CD4-positive, alpha-beta T cell (primary cell): ENCODE results near the gene PKD1L1. TPM values are rescaled to one million over a fixed set of nuclear protein-coding genes. Genes with fewer than 3 reads are reported as not detected.

ENCODE experiments used
- ATAC-seq: fragments of 200-7000 bp; cut with Tn5 transposase; one replicate; pipeline ENCODE4 v1.10.0; 2022; ENCODE audit warnings: mild to moderate bottlenecking; ENCODE audit not compliant: poor library complexity
- CTCF ChIA-PET: fragments of 350-600 bp; sonication (Branson Sonifier 250); formaldehyde crosslinking; loops from one replicate; lab custom pipeline; 2021; ENCODE audit warnings: antibody characterized with exemption, inconsistent platforms; lab: Charles Lee
- POLR2A ChIA-PET: fragments of 350-600 bp; sonication (Branson Sonifier 250); formaldehyde crosslinking; loops from one replicate; lab custom pipeline; 2021; ENCODE audit warnings: antibody characterized with exemption, inconsistent platforms; lab: Charles Lee
- DNase-seq, 14 experiments: peaks; one replicate each; pipeline ENCODE4 v3.0.0-alpha.2; 2013 to 2020; ENCODE audit warnings: mixed read lengths in 2 of 14
- H3K27ac ChIP-seq, 2 donors: one replicate each; pipeline versions ENCODE4 v1.5.1 to v1.7.0; 2013; ENCODE audit warnings: low read length in 2 of 2, low read depth in 1 of 2, mild to moderate bottlenecking in 1 of 2
- H3K27me3 ChIP-seq, 2 experiments: 1 replicate in 1 of 2; 2 replicates in 1 of 2; pipeline versions ENCODE4 v1.6.1 to v1.7.0; 2013; ENCODE audit warnings: low read length in 2 of 2, control low read depth in 1 of 2, mild to moderate bottlenecking in 1 of 2, moderate library complexity in 1 of 2; ENCODE audit not compliant: insufficient read depth in 2 of 2, control insufficient read depth in 1 of 2
- H3K36me3 ChIP-seq: one replicate; pipeline ENCODE4 v1.6.1; 2013; ENCODE audit warnings: low read length, control low read depth; ENCODE audit not compliant: insufficient read depth
- H3K4me1 ChIP-seq: one replicate; pipeline ENCODE4 v1.6.1; 2013; ENCODE audit warnings: low read length, control low read depth; ENCODE audit not compliant: insufficient read depth
- H3K4me3 ChIP-seq: one replicate; pipeline ENCODE4 v1.5.1; 2013; ENCODE audit warnings: mild to moderate bottlenecking, low read length, moderate library complexity
- H3K9me3 ChIP-seq, 2 experiments: 1 replicate in 1 of 2; 2 replicates in 1 of 2; pipeline versions ENCODE4 v1.6.1 to v1.7.0; 2013; ENCODE audit warnings: low read length in 2 of 2, mild to moderate bottlenecking in 2 of 2, control low read depth in 1 of 2, moderate library complexity in 1 of 2; ENCODE audit not compliant: control insufficient read depth in 1 of 2, insufficient read depth in 1 of 2
- H3K27ac Mint-ChIP-seq: one replicate; pipeline ENCODE4 v1.8.0; 2020; ENCODE audit warnings: mixed read lengths
- H3K27me3 Mint-ChIP-seq: one replicate; pipeline ENCODE4 v1.8.0; 2021; ENCODE audit warnings: mixed read lengths
- H3K36me3 Mint-ChIP-seq: one replicate; pipeline ENCODE4 v1.8.0; 2021; ENCODE audit warnings: low read depth, mixed read lengths
- H3K4me1 Mint-ChIP-seq: one replicate; pipeline ENCODE4 v1.8.0; 2021; ENCODE audit warnings: low read depth, mixed read lengths
- H3K4me3 Mint-ChIP-seq: one replicate; pipeline ENCODE4 v1.8.0; 2020; ENCODE audit warnings: mild to moderate bottlenecking, mixed read lengths
- H3K9me3 Mint-ChIP-seq: one replicate; pipeline ENCODE4 v1.8.0; 2020; ENCODE audit warnings: mixed read lengths
- CTCF ChIP-seq: fragments of 200-600 bp; IDR thresholded peaks from one replicate; pipeline ENCODE4 v1.8.0; 2022; ENCODE audit warnings: antibody characterized with exemption, mild to moderate bottlenecking
- intact Hi-C, 2 experiments: fragments of 100-400 bp; cut with DNase I in 1 of 2; cut with micrococcal nuclease in 1 of 2; formaldehyde crosslinking; loops; one replicate each; pipeline versions ENCODE4 v1.15.1 to v1.9.0; 2023 to 2025; cut with DNase I, micrococcal nuclease
- total RNA-seq, 174 experiments: library from RNA in 2 of 174; stranded (reverse) in 2 of 174; gene quantifications; one replicate each; pipeline ENCODE4 v1.2.3 and lab custom pipeline; 2021 to 2026

The PKD1L1 gene
- total RNA-seq, 2 experiments from 2014 or later: 0.20 to 0.25 TPM

- ChIA-PET POLR2A (no interaction called here), CTCF (no interaction called here)
- no peaks in the 10 kb centered on the region for H3K4me1 ChIP-seq
- Mint-ChIP-seq H3K9me3 (no peaks in the 10 kb centered on the region), H3K27me3 (peaks cover 20% of the 10 kb centered on the region), H3K27ac (no peak overlapping the region), H3K4me1 (no peaks in the 10 kb centered on the region), H3K4me3 (no peak overlapping the region), H3K36me3 (no peaks in the 10 kb centered on the region)
- no peaks in the 10 kb centered on the region for H3K27me3 ChIP-seq
- intact Hi-C loops: no loop called here
- H3K36me3 ChIP-seq: no peaks in the 10 kb centered on the region
- no peak overlapping the region for H3K4me3 ChIP-seq
- no peak overlapping the region for H3K27ac ChIP-seq
- H3K9me3 ChIP-seq: peaks cover 0 to 4% of the 10 kb centered on the region in 2 experiments
- ATAC-seq: no peak
- no peak for TF ChIP-seq CTCF
- no peak for DNase-seq
Observed at GRCh38 chr7:47737601-47738000, 210.7 kb downstream of the PKD1L1 start.

- no peak overlapping the region for H3K27ac Mint-ChIP-seq
- intact Hi-C loops: no loop called here
- no peak overlapping the region for H3K27ac ChIP-seq
- no peak overlapping the region for H3K4me3 ChIP-seq
- H3K36me3 ChIP-seq: no peaks in the 10 kb centered on the region
- no peaks in the 10 kb centered on the region for H3K36me3 Mint-ChIP-seq
- no peak overlapping the region for H3K4me3 Mint-ChIP-seq
- H3K27me3 Mint-ChIP-seq: peaks cover 12% of the 10 kb centered on the region
- TF ChIP-seq CTCF: no peak
- no peak for DNase-seq
- no peak for ATAC-seq
- ChIA-PET CTCF (no interaction called here), POLR2A (no interaction called here)
- no peaks in the 10 kb centered on the region for H3K4me1 Mint-ChIP-seq
- no peaks in the 10 kb centered on the region for H3K27me3 ChIP-seq
- H3K9me3 ChIP-seq: peaks cover 0 to 4% of the 10 kb centered on the region in 2 experiments
- H3K9me3 Mint-ChIP-seq: no peaks in the 10 kb centered on the region
- H3K4me1 ChIP-seq: no peaks in the 10 kb centered on the region
Observed at GRCh38 chr7:47735431-47736345, 212.6 kb downstream of the PKD1L1 start.

- Histone ChIP-seq H3K4me1 (no peaks in the 10 kb centered on the region), H3K9me3 (peaks cover 0 to 4% of the 10 kb centered on the region in 2 experiments), H3K36me3 (no peaks in the 10 kb centered on the region), H3K27ac (no peak overlapping the region), H3K4me3 (no peak overlapping the region), H3K27me3 (no peaks in the 10 kb centered on the region)
- no peaks in the 10 kb centered on the region for H3K36me3 Mint-ChIP-seq
- DNase-seq (no peak), ATAC-seq (no peak)
- H3K27me3 Mint-ChIP-seq: peaks cover 12% of the 10 kb centered on the region
- intact Hi-C loops: no loop called here
- ChIA-PET POLR2A (no interaction called here), CTCF (no interaction called here)
- no peak overlapping the region for H3K4me3 Mint-ChIP-seq
- H3K4me1 Mint-ChIP-seq: no peaks in the 10 kb centered on the region
- TF ChIP-seq CTCF: no peak
- no peaks in the 10 kb centered on the region for H3K9me3 Mint-ChIP-seq
- no peak overlapping the region for H3K27ac Mint-ChIP-seq
Observed at GRCh38 chr7:47734949-47735291, 213.3 kb downstream of the PKD1L1 start.
